ENCODE measurements around the gene PRDM10. TPM values are rescaled to one million over a fixed set of nuclear protein-coding genes. Genes with fewer than 3 reads are reported as not detected.

PRDM10 gene
- polyA plus RNA-seq, 1 donor from 2014 or later, result 13.7 TPM

GRCh38 chr11:129861702-129862522 lies 140.7 kb downstream of the PRDM10 start:
- Histone ChIP-seq H3K79me2 (replicated peaks; ENCODE audit: insufficient read depth, low read length) (no peaks in the 10 kb centered on the region), H3K4me3 (ENCODE audit: low read length) (no peak overlapping the region), H3K9me2 (ENCODE audit: insufficient read depth, low read length) (no peaks in the 10 kb centered on the region), H3K4me2 (ENCODE audit: low read length) (no peak overlapping the region), H2AFZ (ENCODE audit: low read depth, low read length) (no peak overlapping the region), H3F3A (ENCODE audit: insufficient read depth, low read length, poor library complexity, severe bottlenecking) (no peaks in the 10 kb centered on the region), H3K36me3 (ENCODE audit: insufficient read depth, low read length) (no peaks in the 10 kb centered on the region), H3K27ac (ENCODE audit: low read length) (no peak overlapping the region), H3K27me3 (ENCODE audit: insufficient read depth, low read depth, low read length) (no peaks in the 10 kb centered on the region), H4K20me1 (ENCODE audit: insufficient read depth) (no peaks in the 10 kb centered on the region), H3K9me3 (ENCODE audit: low read length) (no peaks in the 10 kb centered on the region), H3K9ac (ENCODE audit: low read length) (no peak overlapping the region)
- TF ChIP-seq CTCF (IDR thresholded peaks at IDR 0.05; ENCODE audit: poor library complexity, severe bottlenecking) (no peak), EP300 (conservative IDR thresholded peaks at IDR 0.05; ENCODE audit: poor library complexity, severe bottlenecking) (no peak), TAF1 (IDR thresholded peaks at IDR 0.05; ENCODE audit: low read depth) (no peak), SMC3 (conservative IDR thresholded peaks at IDR 0.05; ENCODE audit: poor library complexity) (no peak), RAD21 (conservative IDR thresholded peaks at IDR 0.05) (no peak), POLR2AphosphoS5 (IDR thresholded peaks at IDR 0.05) (no peak), EZH2 (IDR thresholded peaks at IDR 0.05; ENCODE audit: borderline replicate concordance, insufficient read depth, low read length, poor library complexity, severe bottlenecking) (no peak)

GRCh38 chr11:129856036-129856435 lies 146.6 kb downstream of the PRDM10 start:
- Histone ChIP-seq H3K9me3 (ENCODE audit: low read length) (no peaks in the 10 kb centered on the region), H3K4me2 (ENCODE audit: low read length) (no peak overlapping the region), H3K27ac (ENCODE audit: low read length) (no peak overlapping the region), H3K4me3 (ENCODE audit: low read length) (no peak overlapping the region), H3K9me2 (ENCODE audit: insufficient read depth, low read length) (no peaks in the 10 kb centered on the region), H3K79me2 (replicated peaks; ENCODE audit: insufficient read depth, low read length) (no peaks in the 10 kb centered on the region), H4K20me1 (ENCODE audit: insufficient read depth) (no peaks in the 10 kb centered on the region), H3K27me3 (ENCODE audit: insufficient read depth, low read depth, low read length) (no peaks in the 10 kb centered on the region), H3K9ac (ENCODE audit: low read length) (no peak overlapping the region), H2AFZ (ENCODE audit: low read depth, low read length) (no peak overlapping the region), H3K36me3 (ENCODE audit: insufficient read depth, low read length) (no peaks in the 10 kb centered on the region), H3F3A (ENCODE audit: insufficient read depth, low read length, poor library complexity, severe bottlenecking) (no peaks in the 10 kb centered on the region)
- TF ChIP-seq EP300 (conservative IDR thresholded peaks at IDR 0.05; ENCODE audit: poor library complexity, severe bottlenecking) (no peak), EZH2 (IDR thresholded peaks at IDR 0.05; ENCODE audit: borderline replicate concordance, insufficient read depth, low read length, poor library complexity, severe bottlenecking) (no peak), REST (IDR thresholded peaks at IDR 0.05; ENCODE audit: borderline replicate concordance) (no peak), POLR2AphosphoS5 (IDR thresholded peaks at IDR 0.05) (no peak)
